Testis (tissue), 3 donors: ENCODE measurements around the gene KIAA0586. TPM values are rescaled to one million over a fixed set of nuclear protein-coding genes. Genes with fewer than 3 reads are reported as not detected.

Source experiments
- DNase-seq: peaks from one replicate; pipeline ENCODE4 v3.0.0-alpha.2; 2019
- H3K27ac ChIP-seq, 2 donors: fragments of 200-600 bp; sonication (generic); one replicate each; pipeline ENCODE4 v1.5.1; 2019
- H3K27me3 ChIP-seq: fragments of 200-600 bp; sonication (generic); one replicate; pipeline ENCODE4 v1.5.1; 2019
- H3K36me3 ChIP-seq: fragments of 200-600 bp; sonication (generic); one replicate; pipeline ENCODE4 v1.5.1; 2017; ENCODE audit warnings: low read depth; ENCODE audit errors: missing control alignments
- H3K4me1 ChIP-seq: fragments of 200-600 bp; sonication (generic); one replicate; pipeline ENCODE4 v1.5.1; 2019
- H3K4me3 ChIP-seq, 2 donors: fragments of 200-600 bp; sonication (generic); one replicate each; pipeline ENCODE4 v1.5.1; 2017 to 2019
- H3K9me3 ChIP-seq: fragments of 200-600 bp; sonication (generic); one replicate; pipeline ENCODE4 v1.5.1; 2017
- CTCF ChIP-seq, 3 experiments: fragments of 450-650 bp in 2 of 3; fragments of 200-600 bp in 1 of 3; sonication (generic) in 1 of 3; IDR thresholded peaks; one replicate each; pipeline ENCODE4 v1.5.1; 2016 to 2019; ENCODE audit warnings: antibody characterized with exemption in 3 of 3, mild to moderate bottlenecking in 2 of 3, moderate library complexity in 1 of 3
- POLR2A ChIP-seq: fragments of 450-650 bp; IDR thresholded peaks from one replicate; pipeline ENCODE4 v1.6.1; 2017; ENCODE audit warnings: antibody characterized with exemption, mild to moderate bottlenecking, moderate library complexity
- WGBS, 2 donors: methylation state at CpG; one replicate each; pipeline ENCODE4 v1.1.5; 2018; 5-methylcytosine and 5-hydroxymethylcytosine counted together
- intact Hi-C: fragments of 100-400 bp; cut with DNase I; formaldehyde crosslinking; loops from one replicate; pipeline ENCODE4 v1.15.1; 2023; ENCODE audit warnings: low total_unique reads
- polyA plus RNA-seq: library from polyadenylated mRNA; stranded (reverse); fragments of 350-450 nt; fragmentation: Illumina TruSeq; extraction: RNeasy Lipid Tissue Mini Kit (QIAGEN cat#74804); gene quantifications from one replicate; pipeline ENCODE4 v1.2.3, GENCODE V29; 2014; ENCODE audit warnings: low read depth, low replicate concordance; ENCODE audit not compliant: insufficient read depth
- total RNA-seq, 2 donors: library from RNA; depleted of rRNA; stranded (reverse); fragments of >200 nt; gene quantifications; one replicate each; pipeline ENCODE4 v1.2.3, GENCODE V29; 2016

KIAA0586 gene
- total and polyA plus RNA-seq, 3 donors from 2014 or later: 38.7 to 62.0 (median 46.2) TPM

- WGBS, 2 donors: 64 to 72% methylated on average over 1 of the region's 1 CpG
- H3K4me3 ChIP-seq: no peak overlapping the region
- intact Hi-C loops: no loop called here
- H3K36me3 ChIP-seq: no peaks in the 10 kb centered on the region
- TF ChIP-seq POLR2A: no peak
- no peak for TF ChIP-seq CTCF (IDR thresholded peaks at IDR 0.05)
- no peak for DNase-seq
- no peak overlapping the region for H3K27ac ChIP-seq
- no peaks in the 10 kb centered on the region for H3K27me3 ChIP-seq
- peaks cover 9% of the 10 kb centered on the region for H3K4me1 ChIP-seq
- no peaks in the 10 kb centered on the region for H3K9me3 ChIP-seq
Measured at GRCh38 chr14:58430156-58430555, 2.6 kb downstream of the KIAA0586 start.

DNA sequence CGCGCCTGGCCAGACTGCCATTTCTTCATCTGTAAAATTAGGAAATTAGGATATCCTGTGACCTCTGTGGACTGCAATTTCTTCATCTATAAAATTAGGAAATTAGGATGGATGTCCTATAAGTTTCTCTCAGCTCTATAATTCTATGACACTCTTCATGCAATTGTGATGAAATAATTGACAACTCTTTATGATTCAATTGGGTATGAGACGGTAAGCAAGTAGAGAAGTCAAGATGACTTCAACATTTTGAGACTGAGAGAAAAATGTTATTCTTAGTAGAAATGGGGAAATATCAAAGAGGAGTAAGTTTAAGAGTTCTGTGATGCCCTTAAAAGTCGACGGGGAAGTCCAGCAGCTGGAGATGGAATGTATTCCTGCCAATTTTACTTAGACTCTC lies 12.0 kb downstream of the KIAA0586 start:
- no peak overlapping the region for H3K27ac ChIP-seq
- no peaks in the 10 kb centered on the region for H3K36me3 ChIP-seq
- 83 to 95% methylated on average over 5 of the region's 5 CpGs for WGBS, 2 donors
- H3K27me3 ChIP-seq: no peaks in the 10 kb centered on the region
- no peaks in the 10 kb centered on the region for H3K9me3 ChIP-seq
- H3K4me1 ChIP-seq: no peaks in the 10 kb centered on the region
- intact Hi-C loops: no loop called here
- TF ChIP-seq CTCF (IDR thresholded peaks at IDR 0.05): no peak
- TF ChIP-seq POLR2A: no peak
- no peak for DNase-seq
- no peak overlapping the region for H3K4me3 ChIP-seq

- 78 to 92% methylated on average over 5 of the region's 5 CpGs for WGBS, 2 donors
- no peaks in the 10 kb centered on the region for H3K4me1 ChIP-seq
- TF ChIP-seq POLR2A (no peak), CTCF (IDR thresholded peaks at IDR 0.05) (no peak)
- no peaks in the 10 kb centered on the region for H3K27me3 ChIP-seq
- H3K4me3 ChIP-seq: no peak overlapping the region
- H3K27ac ChIP-seq: no peak overlapping the region
- intact Hi-C loops: no loop called here
- H3K36me3 ChIP-seq: no peaks in the 10 kb centered on the region
- DNase-seq: no peak
- H3K9me3 ChIP-seq: no peaks in the 10 kb centered on the region
Measured at GRCh38 chr14:58444627-58445026, 17.1 kb downstream of the KIAA0586 start.

- H3K27ac ChIP-seq: no peak overlapping the region
- no peaks in the 10 kb centered on the region for H3K36me3 ChIP-seq
- TF ChIP-seq POLR2A (no peak), CTCF (IDR thresholded peaks at IDR 0.05) (no peak)
- 86 to 95% methylated on average over 9 of the region's 9 CpGs for WGBS, 2 donors
- H3K9me3 ChIP-seq: no peaks in the 10 kb centered on the region
- no peaks in the 10 kb centered on the region for H3K27me3 ChIP-seq
- no peak overlapping the region for H3K4me3 ChIP-seq
- H3K4me1 ChIP-seq: no peaks in the 10 kb centered on the region
- DNase-seq: no peak
- intact Hi-C loops: no loop called here
Measured at GRCh38 chr14:58455593-58456265, 28.2 kb downstream of the KIAA0586 start.

GRCh38 chr14:58460772-58461171 lies 33.3 kb downstream of the KIAA0586 start:
- no peaks in the 10 kb centered on the region for H3K9me3 ChIP-seq
- DNase-seq: no peak
- no peak overlapping the region for H3K4me3 ChIP-seq
- no peaks in the 10 kb centered on the region for H3K4me1 ChIP-seq
- TF ChIP-seq POLR2A (no peak), CTCF (IDR thresholded peaks at IDR 0.05) (no peak)
- intact Hi-C loops: no loop called here
- 82 to 86% methylated on average over 2 of the region's 2 CpGs for WGBS, 2 donors
- no peaks in the 10 kb centered on the region for H3K27me3 ChIP-seq
- no peaks in the 10 kb centered on the region for H3K36me3 ChIP-seq
- H3K27ac ChIP-seq: no peak overlapping the region
